RWPE2 (cell line): ENCODE data around the gene EFCAB5.
"Not testable (repeated sequence)": the region's sequence is repeated elsewhere in the genome, so short reads cannot be mapped to it uniquely, and the experiment has no call there.

Source experiments
- ATAC-seq: fragments of 200-7000 bp; cut with Tn5 transposase; 3 replicates; pipeline ENCODE4 v1.9.1; 2021; ENCODE audit warnings: low read depth
- DNase-seq: peaks from one replicate; pipeline ENCODE4 v3.0.0-alpha.2; 2020; ENCODE audit warnings: low spot score
- H3K27ac ChIP-seq: fragments of 450-650 bp; 2 replicates; pipeline ENCODE4 v1.5.1; 2017; ENCODE audit warnings: mild to moderate bottlenecking; ENCODE audit not compliant: poor library complexity, severe bottlenecking
- H3K27me3 ChIP-seq: fragments of 250-450 bp; sonication (Bioruptor Pico); 2 replicates; pipeline ENCODE4 v1.5.1; 2021; ENCODE audit warnings: mild to moderate bottlenecking, moderate library complexity; ENCODE audit not compliant: insufficient read depth, poor library complexity, severe bottlenecking
- H3K36me3 ChIP-seq: fragments of 250-450 bp; sonication (Bioruptor Pico); 2 replicates; pipeline ENCODE4 v1.5.1; 2020; ENCODE audit warnings: low read depth, mild to moderate bottlenecking, moderate library complexity
- H3K4me1 ChIP-seq: fragments of 250-450 bp; sonication (Bioruptor Pico); 2 replicates; pipeline ENCODE4 v1.5.1; 2021; ENCODE audit warnings: mild to moderate bottlenecking, moderate library complexity; ENCODE audit not compliant: insufficient read depth, poor library complexity, severe bottlenecking
- H3K4me3 ChIP-seq: fragments of 250-450 bp; sonication (Bioruptor Pico); 2 replicates; pipeline ENCODE4 v1.5.1; 2021; ENCODE audit warnings: mild to moderate bottlenecking, moderate library complexity; ENCODE audit not compliant: severe bottlenecking
- H3K9me3 ChIP-seq: fragments of 250-450 bp; sonication (Bioruptor Pico); 2 replicates; pipeline ENCODE4 v1.5.1; 2021; ENCODE audit warnings: mild to moderate bottlenecking, moderate library complexity; ENCODE audit not compliant: severe bottlenecking
- CTCF ChIP-seq: fragments of 450-650 bp; IDR thresholded peaks from one replicate; pipeline ENCODE4 v1.5.1; 2017; ENCODE audit warnings: mild to moderate bottlenecking, moderate library complexity; ENCODE audit not compliant: poor library complexity, severe bottlenecking

EFCAB5 gene

GRCh38 chr17:30113213-30113612 is 171.8 kb downstream of the EFCAB5 start:
- H3K4me1 ChIP-seq: peaks cover 10% of the 10 kb centered on the region
- no peak overlapping the region for H3K27ac ChIP-seq
- peaks cover 6% of the 10 kb centered on the region for H3K36me3 ChIP-seq
- TF ChIP-seq CTCF: no peak
- no peak overlapping the region for H3K4me3 ChIP-seq
- no peaks in the 10 kb centered on the region for H3K9me3 ChIP-seq
- no peak for DNase-seq
- peak; percentile 35; the same call in 1 of the 3 replicates for ATAC-seq
- no peaks in the 10 kb centered on the region for H3K27me3 ChIP-seq

- no peak for DNase-seq
- peaks cover 37% of the 10 kb centered on the region for H3K36me3 ChIP-seq
- H3K27ac ChIP-seq: peak overlapping the region; percentile 67
- ATAC-seq: peak; percentile 18; the same call in 2 of the 3 replicates
- no peaks in the 10 kb centered on the region for H3K9me3 ChIP-seq
- H3K4me1 ChIP-seq: peaks cover 24% of the 10 kb centered on the region
- TF ChIP-seq CTCF: no peak
- no peaks in the 10 kb centered on the region for H3K27me3 ChIP-seq
- H3K4me3 ChIP-seq: peak overlapping the region; percentile 75
These were observed 174.9 kb downstream of the EFCAB5 start for GRCh38 chr17:30116345-30116660.

GRCh38 chr17:30116661-30117551 is 175.5 kb downstream of the EFCAB5 start, which contains the start of gene NSRP1:
TSS of gene NSRP1 (plus strand) at chr17:30116816. CDS start at chr17:30116844, 28 bp downstream.
- H3K4me1 ChIP-seq: peaks cover 24% of the 10 kb centered on the region
- no peaks in the 10 kb centered on the region for H3K9me3 ChIP-seq
- peaks cover 41% of the 10 kb centered on the region for H3K36me3 ChIP-seq
- H3K4me3 ChIP-seq: peak within 1 kb of the TSS; percentile 75
- H3K27ac ChIP-seq: peak within 1 kb of the TSS; percentile 67
- no peak for TF ChIP-seq CTCF
- ATAC-seq (peak; percentile 98), DNase-seq (peak; percentile 92)
- H3K27me3 ChIP-seq: no peaks in the 10 kb centered on the region

- Histone ChIP-seq H3K9me3 (no peaks in the 10 kb centered on the region), H3K27ac (peak overlapping the region; percentile 67), H3K27me3 (no peaks in the 10 kb centered on the region), H3K36me3 (peaks cover 46% of the 10 kb centered on the region), H3K4me1 (peaks cover 24% of the 10 kb centered on the region), H3K4me3 (peak overlapping the region; percentile 75)
- ATAC-seq (no peak), DNase-seq (no peak)
- TF ChIP-seq CTCF: no peak
These were observed 176.2 kb downstream of the EFCAB5 start for GRCh38 chr17:30117675-30118081.

GRCh38 chr17:30118635-30119034 is 177.2 kb downstream of the EFCAB5 start:
- not testable (repeated sequence) for H3K27me3 ChIP-seq, H3K27ac ChIP-seq, ATAC-seq, DNase-seq, H3K4me3 ChIP-seq, H3K9me3 ChIP-seq
- Histone ChIP-seq H3K4me1 (peaks cover 20% of the 10 kb centered on the region), H3K36me3 (peaks cover 52% of the 10 kb centered on the region)
